Liver (tissue), 9 donors: ENCODE data around the gene CREBZF. TPM values are rescaled to one million over a fixed set of nuclear protein-coding genes. Genes with fewer than 3 reads are reported as not detected.

ENCODE experiments used
- DNase-seq: peaks from one replicate; pipeline ENCODE4 v3.0.0-alpha.2; 2017; ENCODE audit warnings: low spot score
- H3K27ac ChIP-seq, 2 donors: one replicate each; pipeline ENCODE4 v1.7.0; 2013; ENCODE audit warnings: inconsistent platforms in 2 of 2, low read length in 2 of 2, control low read depth in 1 of 2, low read depth in 1 of 2, mild to moderate bottlenecking in 1 of 2
- H3K27me3 ChIP-seq, 4 donors: one replicate each; pipeline versions ENCODE4 v1.6.1 to v1.7.0; 2013; ENCODE audit warnings: low read length in 3 of 4, inconsistent platforms in 1 of 4, mild to moderate bottlenecking in 1 of 4, moderate library complexity in 1 of 4; ENCODE audit not compliant: control insufficient read depth in 4 of 4, insufficient read depth in 4 of 4
- H3K36me3 ChIP-seq, 4 donors: one replicate each; pipeline versions ENCODE4 v1.6.1 to v1.7.0; 2013; ENCODE audit warnings: low read length in 3 of 4, mild to moderate bottlenecking in 3 of 4, low read depth in 1 of 4, moderate library complexity in 1 of 4; ENCODE audit not compliant: control insufficient read depth in 4 of 4, insufficient read depth in 3 of 4
- H3K4me1 ChIP-seq, 4 donors: one replicate each; pipeline versions ENCODE4 v1.6.1 to v1.7.0; 2013; ENCODE audit warnings: low read length in 3 of 4, mild to moderate bottlenecking in 3 of 4, moderate library complexity in 1 of 4; ENCODE audit not compliant: control insufficient read depth in 4 of 4, insufficient read depth in 4 of 4
- H3K4me3 ChIP-seq, 3 donors: one replicate each; pipeline versions ENCODE4 v1.6.1 to v1.7.0; 2013; ENCODE audit warnings: low read length in 3 of 3, control low read depth in 1 of 3, low read depth in 1 of 3, mild to moderate bottlenecking in 1 of 3
- H3K9ac ChIP-seq, 2 donors: one replicate each; pipeline ENCODE4 v1.7.0; 2013; ENCODE audit warnings: low read length in 2 of 2, mild to moderate bottlenecking in 2 of 2, moderate library complexity in 2 of 2, control low read depth in 1 of 2, low read depth in 1 of 2
- H3K9me3 ChIP-seq, 4 donors: one replicate each; pipeline versions ENCODE4 v1.6.1 to v1.7.0; 2013; ENCODE audit warnings: low read length in 3 of 4; ENCODE audit not compliant: control insufficient read depth in 4 of 4
- CTCF ChIP-seq: fragments of 150-350 bp; IDR thresholded peaks from 2 replicates; pipeline ENCODE4 v1.5.1; 2017; ENCODE audit warnings: improper control_type of control experiment, low read depth, low read length; ENCODE audit not compliant: missing input control
- EGR1 ChIP-seq, 2 donors: IDR thresholded peaks; 2 replicates each; pipeline ENCODE4 v1.6.1; 2016 to 2018; ENCODE audit warnings: antibody characterized with exemption in 2 of 2, low read depth in 2 of 2
- FOXA1 ChIP-seq: IDR thresholded peaks from 2 replicates; pipeline ENCODE4 v1.6.1; 2016; ENCODE audit warnings: antibody characterized with exemption
- GABPA ChIP-seq, 2 donors: IDR thresholded peaks in 1 of 2; conservative IDR thresholded peaks in 1 of 2; 2 replicates each; pipeline ENCODE4 v1.6.1; 2016; ENCODE audit warnings: antibody characterized with exemption in 2 of 2, mild to moderate bottlenecking in 1 of 2, moderate library complexity in 1 of 2
- MAX ChIP-seq: IDR thresholded peaks from 2 replicates; pipeline ENCODE4 v1.6.1; 2016; ENCODE audit warnings: antibody characterized with exemption
- RAD21 ChIP-seq, 2 donors: IDR thresholded peaks; 2 replicates each; pipeline ENCODE4 v1.6.1; 2016; ENCODE audit warnings: antibody characterized with exemption in 2 of 2, mild to moderate bottlenecking in 2 of 2
- RXRA ChIP-seq, 2 donors: IDR thresholded peaks; 2 replicates each; pipeline ENCODE4 v1.6.1; 2017 to 2018; ENCODE audit warnings: antibody characterized with exemption in 2 of 2, mild to moderate bottlenecking in 1 of 2
- TAF1 ChIP-seq: conservative IDR thresholded peaks from 2 replicates; pipeline ENCODE4 v1.6.1; 2016; ENCODE audit warnings: antibody characterized with exemption, mild to moderate bottlenecking
- WGBS: extraction: QIAGEN DNeasy Blood & Tissue Kit; methylation state at CpG from one replicate; pipeline ENCODE4 v1.1.7; 2013; 5-methylcytosine and 5-hydroxymethylcytosine counted together
- polyA plus RNA-seq, 2 donors: library from polyadenylated mRNA; stranded (reverse) in 1 of 2; unstranded in 1 of 2; fragments of 200-250 nt in 1 of 2; fragments of >200 nt in 1 of 2; fragmentation: Nextera tagmentation in 1 of 2; extraction: Ambion mirVana in 1 of 2; gene quantifications; one replicate each; pipeline versions ENCODE4 v1.2.1 to v1.2.3, GENCODE V29; 2013 to 2015
- total RNA-seq, 2 donors: library from RNA; depleted of rRNA; stranded (reverse); fragments of >200 nt; gene quantifications; one replicate each; pipeline ENCODE4 v1.2.3, GENCODE V29; 2014
- donor health status: healthy.
- donor health status: healthy.
- donor health status: healthy.
- donor health status: healthy.
- donor health status: healthy.

CREBZF gene
- total and polyA plus RNA-seq, 4 donors, result 12.1 to 50.0 (median 20.2) TPM

GRCh38 chr11:85666687-85667086 is 1.8 kb upstream of the CREBZF start:
- no peaks in the 10 kb centered on the region for H3K27me3 ChIP-seq
- WGBS, result 88% methylated on average over 3 of the region's 3 CpGs

GRCh38 chr11:85665733-85666132 is 804 bp upstream of the CREBZF start:
- Histone ChIP-seq H3K36me3 (no peaks in the 10 kb centered on the region), H3K9me3 (no peaks in the 10 kb centered on the region), H3K27ac (no peak overlapping the region), H3K4me3 (peak overlapping the region in 1 of 3 donors; percentile 99), H3K4me1 (peaks cover 0 to 25% (median 18%) of the 10 kb centered on the region in 4 donors), H3K9ac (no peak overlapping the region), H3K27me3 (no peaks in the 10 kb centered on the region)
- no peak for DNase-seq
- WGBS, result 61% methylated on average over 5 of the region's 5 CpGs
- TF ChIP-seq EGR1 (IDR thresholded peaks at IDR 0.05; ENCODE audit: low read depth in 2 of 2), result no peak

More at GRCh38 chr11:85666687-85667086, 1.8 kb upstream of the CREBZF start:
- Histone ChIP-seq H3K4me1 (peaks cover 0 to 30% (median 16%) of the 10 kb centered on the region in 4 donors), H3K4me3 (no peak overlapping the region), H3K27ac (no peak overlapping the region), H3K9ac (no peak overlapping the region), H3K36me3 (no peaks in the 10 kb centered on the region), H3K9me3 (no peaks in the 10 kb centered on the region)
- TF ChIP-seq MAX (no peak), FOXA1 (no peak), RXRA (IDR thresholded peaks at IDR 0.05) (no peak), TAF1 (no peak)
- no peak for DNase-seq

- WGBS, result under 1% methylated on average over 73 of the region's 73 CpGs
Measured at GRCh38 chr11:85663753-85664614, 945 bp downstream of the CREBZF start.

More at GRCh38 chr11:85663753-85664614, 945 bp downstream of the CREBZF start:
- Histone ChIP-seq H3K4me1 (peaks cover 1 to 35% (median 18%) of the 10 kb centered on the region in 4 donors), H3K9me3 (no peaks in the 10 kb centered on the region), H3K4me3 (peak overlapping the region; percentile 89 to 99 (median 96)), H3K27ac (peak overlapping the region; percentile 92 to 96), H3K9ac (peak overlapping the region; percentile 82 to 83), H3K27me3 (no peaks in the 10 kb centered on the region), H3K36me3 (peaks cover 0 to 9% (median 3%) of the 10 kb centered on the region in 4 donors)
- TF ChIP-seq CTCF (peak; percentile 41), RAD21 (IDR thresholded peaks at IDR 0.05) (peak; percentile 25 to 40), TAF1 (no peak), GABPA (IDR thresholded peaks at IDR 0.05 in 1 of 2, conservative IDR thresholded peaks at IDR 0.05 in 1 of 2) (peak in 1 of 2 donors; percentile 18)
- peak; percentile 82 for DNase-seq
